T-helper 1 cell (primary cell): ENCODE measurements around the gene DPP6.

ENCODE experiments used
- DNase-seq, 5 donors: peaks; one replicate each; pipeline ENCODE4 v3.0.0-alpha.2; 2012 to 2020

The DPP6 gene

GRCh38 chr7:154852205-154852604 lies 800.0 kb downstream of the DPP6 start:
- DNase-seq = no peak

- no peak for DNase-seq
These were observed 801.0 kb downstream of the DPP6 start for GRCh38 chr7:154853063-154853726.

DNA sequence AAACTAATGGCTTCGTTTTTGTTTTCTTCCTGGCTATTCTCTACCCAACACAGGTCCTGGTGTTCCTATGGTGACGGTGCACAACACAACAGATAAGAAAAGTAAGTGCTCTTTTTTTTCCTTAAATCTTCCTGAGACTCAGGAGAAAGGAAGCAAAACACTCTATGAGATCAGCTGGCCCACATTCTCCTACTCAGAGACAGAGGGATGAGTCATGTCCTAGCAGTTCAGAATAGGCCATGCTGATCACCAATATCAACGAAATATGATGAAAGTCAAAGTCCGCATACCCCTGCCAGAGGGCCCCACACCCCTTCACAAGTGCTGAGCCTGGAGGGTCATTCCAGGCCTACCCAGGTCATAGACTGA lies 801.5 kb downstream of the DPP6 start:
- no peak for DNase-seq

DNA sequence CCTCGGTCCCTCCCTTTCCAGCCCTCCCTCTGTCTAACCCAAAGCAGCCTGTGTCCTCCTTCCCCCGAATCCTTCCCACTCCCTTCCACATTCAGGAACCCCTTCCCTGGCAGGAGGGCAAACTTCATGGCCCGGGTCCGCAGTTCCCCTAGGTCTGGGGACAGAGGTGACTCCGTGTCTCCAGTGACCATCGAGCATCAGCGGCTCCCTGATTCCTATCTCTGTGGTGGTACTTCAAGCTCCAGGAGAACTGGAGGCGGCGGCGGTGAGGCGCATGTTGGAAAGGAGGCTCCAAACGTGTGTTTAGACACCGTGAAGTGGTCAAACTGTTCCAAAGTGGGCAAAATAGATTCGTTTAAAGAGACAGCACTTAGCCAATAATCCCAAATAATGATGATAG lies 802.6 kb downstream of the DPP6 start:
- DNase-seq = no peak

DNA sequence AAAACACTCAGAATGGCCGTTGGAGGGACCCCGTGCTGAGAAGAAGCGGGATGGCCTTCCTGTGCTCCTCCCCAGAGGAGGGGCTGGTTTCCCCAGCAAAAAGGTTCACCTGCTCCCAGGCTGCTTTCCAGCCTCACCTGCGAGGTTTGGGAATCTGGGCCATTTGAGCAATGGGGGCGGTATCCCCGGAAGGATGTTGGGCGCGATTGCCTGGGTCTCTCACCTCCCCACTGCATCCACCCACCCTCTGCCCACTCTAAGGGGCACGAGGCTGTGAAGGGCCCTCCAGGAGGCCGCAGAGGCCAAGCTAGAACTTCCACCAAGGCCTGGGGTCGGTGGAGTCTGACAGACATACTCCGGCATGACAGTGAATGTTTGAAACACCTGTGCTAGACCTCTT lies 803.2 kb downstream of the DPP6 start:
- no peak for DNase-seq

DNA sequence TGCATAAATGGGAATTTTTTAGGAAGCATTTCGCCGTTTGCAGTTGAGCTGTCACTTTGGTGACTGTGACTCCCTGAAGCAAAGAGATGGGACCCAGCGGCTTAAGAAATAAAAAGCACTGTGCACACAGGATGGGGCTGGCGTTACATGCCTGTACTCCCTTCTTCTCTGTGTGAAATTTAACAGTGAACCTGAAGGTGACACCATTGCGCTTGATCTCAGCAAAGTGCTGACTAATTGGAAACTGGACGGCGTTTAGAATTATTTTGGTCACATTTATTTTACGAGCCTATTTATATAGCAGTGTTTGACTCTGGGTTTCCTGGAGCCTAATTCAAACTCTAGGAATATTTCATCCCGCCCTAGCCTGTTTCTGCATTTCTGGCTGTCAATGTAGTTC lies 804.5 kb downstream of the DPP6 start:
- DNase-seq = no peak

- DNase-seq = no peak
These were observed 805.0 kb downstream of the DPP6 start for GRCh38 chr7:154857240-154857639.

GRCh38 chr7:154857728-154858681 lies 805.8 kb downstream of the DPP6 start:
- DNase-seq = no peak

DNA sequence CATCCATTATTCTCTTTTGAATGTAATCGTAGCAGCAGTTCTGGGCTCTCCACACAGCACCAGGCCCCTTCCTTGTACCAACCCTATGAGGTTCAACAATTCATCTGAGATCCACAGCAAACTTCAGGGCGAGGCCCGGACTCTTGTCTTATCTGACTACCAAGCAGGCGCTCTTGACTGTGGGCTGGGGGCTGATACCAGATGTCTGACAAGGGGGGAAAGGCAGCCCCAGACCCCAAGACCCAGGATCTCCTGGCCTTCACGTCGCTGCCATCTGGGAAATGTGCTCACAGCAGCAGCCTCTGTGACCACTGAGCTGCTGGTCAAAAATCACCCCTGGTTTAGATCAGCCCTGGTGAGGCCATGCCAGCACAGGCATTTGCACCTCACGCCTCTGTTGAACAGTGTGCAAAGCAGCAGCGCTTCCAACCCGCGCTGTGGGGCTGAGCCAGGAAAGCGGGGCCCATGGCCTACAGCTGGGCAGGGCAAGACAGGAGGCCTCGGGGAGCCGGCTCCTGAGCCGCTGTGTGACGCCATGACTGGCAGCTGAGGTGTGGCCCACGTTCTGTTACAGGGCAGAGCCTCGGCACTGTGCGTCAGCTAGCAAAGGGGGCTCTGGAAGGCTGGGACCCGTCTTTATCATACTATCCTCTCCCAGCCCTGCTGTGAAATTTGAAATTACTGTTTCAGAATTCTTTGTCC lies 806.8 kb downstream of the DPP6 start:
- DNase-seq = no peak

DNA sequence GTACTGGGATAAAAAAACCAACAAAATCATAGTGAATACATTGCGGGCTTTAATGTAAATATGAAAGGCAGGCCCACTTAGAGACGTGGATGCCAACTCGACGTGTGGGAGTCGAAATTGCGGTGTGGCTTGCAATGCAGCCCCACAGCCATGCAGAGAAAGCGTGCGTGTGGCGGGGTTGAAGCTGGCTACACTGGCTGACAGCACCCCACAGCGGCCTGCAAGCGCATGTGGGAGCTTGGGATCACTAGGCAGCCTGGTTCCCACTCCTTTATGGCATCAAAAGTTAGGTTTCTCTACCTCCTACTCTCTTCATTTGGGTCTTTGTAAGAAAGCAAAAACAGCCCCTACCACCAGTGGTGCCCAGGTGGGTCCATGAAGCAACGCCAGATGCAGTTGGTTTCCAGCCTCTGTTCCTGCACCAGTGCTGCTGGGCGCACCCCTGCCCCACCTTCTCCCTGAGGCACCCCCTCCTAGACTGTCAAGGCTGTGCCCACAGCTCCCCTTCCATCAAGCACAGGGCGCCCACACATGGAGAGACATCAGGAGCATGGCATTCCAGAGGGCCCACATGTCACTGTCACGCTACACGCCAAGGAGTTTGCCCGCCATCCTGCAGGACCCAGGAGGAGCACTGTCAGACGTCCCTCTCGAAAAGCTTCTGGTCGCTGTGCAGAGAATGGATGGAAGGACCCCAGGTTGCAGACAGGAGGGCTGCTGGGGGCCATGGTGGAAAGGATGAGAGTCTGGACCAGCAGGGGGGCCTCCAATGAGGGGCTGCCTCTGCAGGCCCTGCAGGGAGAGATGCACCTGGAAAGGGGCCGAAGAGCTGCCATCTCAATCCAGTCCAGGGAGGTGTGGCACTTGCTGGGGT lies 807.8 kb downstream of the DPP6 start:
- DNase-seq = no peak

DNA sequence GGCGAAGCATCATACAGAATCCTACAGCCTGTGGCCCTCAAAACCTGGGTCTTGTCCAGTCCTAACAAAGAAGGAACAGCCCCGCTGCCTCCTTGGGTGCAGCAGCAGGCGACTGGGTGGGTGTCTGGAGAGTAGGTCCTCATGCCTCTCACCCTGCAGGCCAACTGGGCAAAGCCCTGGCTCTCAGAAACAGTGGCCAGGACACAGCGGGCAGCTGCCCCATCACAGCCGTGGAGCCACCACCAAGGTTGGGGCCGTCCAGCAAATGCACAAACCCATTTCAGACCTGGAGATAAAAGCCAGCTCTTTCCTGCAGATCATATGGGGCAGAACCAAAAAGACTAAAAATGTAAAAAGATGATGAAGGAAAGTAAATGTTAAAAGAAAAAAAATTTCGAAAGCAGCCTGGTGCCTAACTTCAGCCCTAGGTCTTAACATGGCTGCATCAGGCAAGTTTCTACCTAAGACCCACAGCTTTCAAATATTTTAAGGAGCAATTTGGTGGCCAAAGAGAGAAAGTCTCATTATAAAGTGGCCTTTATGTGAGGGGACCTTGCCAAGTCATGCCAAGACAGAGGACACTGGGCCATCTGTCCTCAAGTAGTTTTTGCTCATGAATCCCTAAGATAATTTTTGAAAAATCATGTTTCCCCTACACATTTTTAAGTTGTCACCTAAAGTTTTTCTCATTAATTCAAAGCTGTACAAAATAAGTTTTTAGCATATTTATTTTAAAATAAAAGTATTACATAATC lies 808.6 kb downstream of the DPP6 start:
- no peak for DNase-seq

DNA sequence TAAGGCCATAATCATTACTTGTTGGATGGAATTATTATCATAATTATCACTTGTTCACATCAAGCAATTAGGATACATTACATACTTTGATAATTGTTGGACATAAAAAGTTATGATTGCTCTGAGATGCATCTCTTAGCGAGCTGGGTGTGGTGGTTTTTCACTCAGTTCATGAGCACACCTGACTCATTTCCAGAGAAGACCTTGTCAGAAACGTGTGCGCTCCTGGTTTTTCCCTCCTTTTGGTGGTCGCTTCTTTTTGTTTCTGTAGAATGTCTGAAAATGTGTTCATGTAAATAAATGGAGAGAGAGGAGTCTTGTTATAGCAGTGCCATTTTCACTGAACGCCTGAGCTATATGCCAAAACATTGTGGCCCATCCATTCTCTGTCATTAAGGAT lies 809.4 kb downstream of the DPP6 start:
- no peak for DNase-seq

GRCh38 chr7:154862153-154862791 lies 810.1 kb downstream of the DPP6 start:
- no peak for DNase-seq

DNA sequence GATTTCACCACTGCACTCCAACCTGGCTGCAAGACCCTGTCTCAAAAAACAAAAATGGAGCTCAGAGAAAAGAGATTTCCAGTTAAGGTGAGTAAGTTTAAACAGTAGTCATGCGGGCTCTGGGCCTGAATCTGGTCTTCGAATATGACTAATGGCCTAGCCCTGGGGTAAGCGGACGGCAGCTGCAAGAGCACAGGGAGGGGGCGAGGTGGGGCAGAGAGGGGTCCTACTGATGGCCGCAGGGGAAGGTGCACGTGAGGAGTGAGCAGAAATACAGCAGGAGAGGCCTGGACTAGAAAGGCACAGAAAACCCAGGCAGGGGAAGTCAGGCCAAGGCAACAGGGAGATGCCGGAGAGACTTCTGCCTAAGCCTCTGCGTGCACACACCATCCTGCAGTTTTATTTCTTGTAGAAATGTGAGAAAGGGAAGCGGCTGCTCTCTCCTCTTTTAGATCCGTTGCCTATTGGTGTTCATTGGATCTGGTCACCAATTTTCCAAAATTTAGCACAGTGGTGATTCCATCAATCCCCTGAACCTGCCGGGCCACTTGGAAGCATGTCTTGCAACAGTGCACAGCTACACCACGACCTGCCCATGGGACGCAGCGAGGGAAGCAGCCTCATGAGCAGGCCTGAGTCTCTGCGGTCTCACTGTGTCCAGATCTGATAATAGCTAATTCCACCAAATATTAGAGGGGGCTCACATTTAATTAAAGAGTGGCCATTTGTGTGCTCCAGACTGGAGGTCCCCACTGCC lies 811.7 kb downstream of the DPP6 start:
- no peak for DNase-seq

GRCh38 chr7:154864523-154864891 lies 812.3 kb downstream of the DPP6 start:
- DNase-seq = no peak

DNA sequence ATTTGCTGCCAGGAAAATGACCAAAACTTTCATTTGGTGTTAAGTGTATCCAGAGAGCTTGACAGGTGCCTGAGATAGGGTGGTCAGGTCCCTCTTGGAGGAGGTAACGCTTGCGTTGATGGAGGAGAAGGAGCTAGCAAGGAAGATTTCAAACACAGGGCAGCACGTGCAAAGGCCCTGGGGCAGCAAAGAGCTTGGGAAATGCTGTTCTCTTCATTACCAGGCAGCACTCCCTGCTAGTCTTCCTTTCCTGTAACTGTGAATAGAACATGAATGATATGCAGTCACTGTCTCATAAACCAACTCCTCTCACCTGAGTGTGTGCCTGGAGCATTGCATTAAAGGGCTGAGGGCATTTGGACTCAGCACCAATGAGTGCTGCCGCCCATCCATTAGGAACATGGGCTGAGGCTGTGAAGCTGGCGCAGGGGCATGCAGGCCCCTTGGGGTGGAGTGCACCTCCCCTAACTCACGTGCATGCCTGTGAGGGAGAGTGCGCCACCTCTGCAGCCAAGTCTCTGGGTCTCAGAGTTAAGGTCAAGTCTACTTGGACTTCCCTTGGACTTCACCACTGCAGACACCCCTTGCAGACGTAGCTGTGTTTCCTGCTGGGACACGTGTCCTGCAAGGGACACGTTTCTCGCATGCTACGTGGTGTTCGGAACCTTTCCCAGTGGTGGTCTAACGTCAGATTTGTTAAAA lies 813.9 kb downstream of the DPP6 start:
- no peak for DNase-seq

- no peak for DNase-seq
These were observed 814.9 kb downstream of the DPP6 start for GRCh38 chr7:154867068-154867467.

- DNase-seq = no peak
These were observed 816.7 kb downstream of the DPP6 start for GRCh38 chr7:154868921-154869320.

- DNase-seq = no peak
These were observed 817.2 kb downstream of the DPP6 start for GRCh38 chr7:154869436-154869835.

- DNase-seq = no peak
These were observed 819.3 kb downstream of the DPP6 start for GRCh38 chr7:154871507-154871906.
